ENCODE data around the gene COA1.
A peak's percentile ranks its signal among the peaks of the same experiment; 100 is the strongest.
"Not testable (repeated sequence)": the region's sequence is repeated elsewhere in the genome, so short reads cannot be mapped to it uniquely, and the experiment has no call there.

COA1 gene

GRCh38 chr7:43649755-43650274, 79.5 kb downstream of the COA1 start:
- no peak for DNase-seq

DNA sequence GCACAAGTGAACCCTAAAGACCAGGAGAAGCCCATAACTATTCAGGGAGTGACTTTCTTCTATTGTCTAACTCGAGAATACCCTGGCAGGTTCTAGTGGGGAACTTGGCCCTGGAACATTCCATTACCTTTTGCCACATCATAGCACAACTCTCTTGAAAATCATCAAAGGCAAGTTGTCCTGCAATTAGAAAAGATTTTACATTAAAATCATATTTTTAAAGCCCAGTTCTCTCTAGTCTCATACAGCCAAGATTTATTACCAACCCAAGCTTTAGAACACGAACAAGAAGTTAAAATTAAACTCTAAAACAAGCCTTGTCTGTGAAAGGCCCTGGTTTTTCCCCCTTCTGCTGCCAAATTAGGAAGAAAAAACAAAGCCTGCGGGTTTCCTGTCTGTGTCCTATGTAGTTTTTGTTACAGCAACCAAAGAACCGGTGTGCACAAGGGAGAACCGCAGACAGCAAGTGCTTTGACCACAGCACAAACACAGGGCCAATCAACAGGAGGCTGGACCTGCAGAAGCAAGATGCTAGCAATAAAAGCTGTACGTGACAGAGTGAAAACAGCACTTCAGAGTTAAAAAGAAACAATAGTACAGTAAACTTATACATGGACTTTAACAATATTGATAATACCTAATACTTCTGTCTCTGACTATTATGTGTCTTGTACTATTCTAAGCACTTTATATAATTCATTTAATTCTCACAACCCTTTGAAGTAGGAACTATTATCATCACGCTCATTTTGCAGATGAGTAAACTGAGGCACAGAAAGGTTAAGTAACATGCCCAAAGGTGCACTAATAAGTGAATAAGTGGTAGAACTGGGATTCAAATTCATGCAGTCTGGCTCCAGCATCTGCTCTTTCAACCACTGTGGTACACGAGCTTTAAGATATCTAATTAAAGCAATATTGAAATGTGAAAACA, 80.6 kb downstream of the COA1 start:
- DNase-seq = peak; percentile 65

DNA sequence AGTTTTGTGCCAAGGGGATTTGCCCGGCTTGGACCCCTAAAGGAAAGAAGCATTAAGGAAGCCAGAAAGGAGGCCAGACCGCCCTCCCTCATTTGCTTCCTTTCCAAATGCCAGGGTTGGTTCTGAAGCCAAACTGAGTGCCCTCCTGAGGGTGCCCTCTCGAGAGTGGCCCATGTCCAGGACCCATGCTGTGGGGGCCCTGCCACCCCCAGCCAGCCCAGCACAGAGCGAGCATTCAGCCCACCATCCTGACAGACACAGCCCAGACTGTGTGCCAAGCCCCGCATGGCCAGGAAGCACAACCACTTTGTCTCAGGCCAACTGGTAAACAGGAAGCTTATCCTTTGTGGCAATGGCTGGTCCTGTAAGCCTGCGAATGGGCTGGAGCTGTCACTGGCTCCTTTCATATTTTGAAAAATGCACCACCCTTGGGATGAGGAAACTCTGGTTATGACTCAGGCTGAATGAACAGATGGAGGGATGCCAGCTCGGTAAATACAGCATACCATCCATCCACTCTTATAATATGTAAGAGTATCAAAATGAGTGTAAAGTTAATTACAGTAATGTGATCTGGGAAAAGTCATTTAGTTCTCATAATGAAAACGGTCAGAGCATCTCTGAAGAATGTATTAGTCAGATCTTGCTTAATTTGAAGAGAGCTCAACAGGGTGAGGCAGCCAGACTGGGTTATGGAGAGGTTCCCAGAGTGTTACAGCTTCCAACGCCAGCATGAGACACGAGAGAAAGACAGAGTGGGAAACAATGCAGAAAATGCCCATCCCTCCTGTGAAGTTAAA, 81.5 kb downstream of the COA1 start:
- DNase-seq = peak; percentile 99

GRCh38 chr7:43647339-43647672, 82.0 kb downstream of the COA1 start:
- DNase-seq = peak; percentile 90

- DNase-seq = peak; percentile 31
Observed at GRCh38 chr7:43646603-43647338, 82.6 kb downstream of the COA1 start.

- DNase-seq = no peak
Observed at GRCh38 chr7:43645699-43646226, 83.6 kb downstream of the COA1 start.

DNA sequence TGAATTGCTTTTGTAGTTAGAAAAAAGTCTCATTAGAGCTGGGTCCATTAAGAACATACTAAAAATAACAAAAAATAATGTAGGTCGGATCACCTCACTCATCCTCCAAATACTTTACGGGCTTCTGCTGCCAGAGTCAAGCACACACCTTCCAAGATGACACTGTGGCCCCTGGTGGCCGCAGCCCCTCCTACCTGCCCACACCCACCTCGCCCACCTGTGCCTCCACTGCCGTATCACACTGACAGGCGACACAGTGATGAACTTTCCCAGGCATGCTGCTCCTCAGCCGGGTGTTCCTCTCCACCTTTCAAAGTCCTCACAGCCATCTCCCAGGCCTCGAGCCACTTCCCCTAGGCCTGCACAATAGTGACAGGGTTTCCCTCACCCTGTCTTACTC, 85.5 kb downstream of the COA1 start:
- no peak for DNase-seq

DNA sequence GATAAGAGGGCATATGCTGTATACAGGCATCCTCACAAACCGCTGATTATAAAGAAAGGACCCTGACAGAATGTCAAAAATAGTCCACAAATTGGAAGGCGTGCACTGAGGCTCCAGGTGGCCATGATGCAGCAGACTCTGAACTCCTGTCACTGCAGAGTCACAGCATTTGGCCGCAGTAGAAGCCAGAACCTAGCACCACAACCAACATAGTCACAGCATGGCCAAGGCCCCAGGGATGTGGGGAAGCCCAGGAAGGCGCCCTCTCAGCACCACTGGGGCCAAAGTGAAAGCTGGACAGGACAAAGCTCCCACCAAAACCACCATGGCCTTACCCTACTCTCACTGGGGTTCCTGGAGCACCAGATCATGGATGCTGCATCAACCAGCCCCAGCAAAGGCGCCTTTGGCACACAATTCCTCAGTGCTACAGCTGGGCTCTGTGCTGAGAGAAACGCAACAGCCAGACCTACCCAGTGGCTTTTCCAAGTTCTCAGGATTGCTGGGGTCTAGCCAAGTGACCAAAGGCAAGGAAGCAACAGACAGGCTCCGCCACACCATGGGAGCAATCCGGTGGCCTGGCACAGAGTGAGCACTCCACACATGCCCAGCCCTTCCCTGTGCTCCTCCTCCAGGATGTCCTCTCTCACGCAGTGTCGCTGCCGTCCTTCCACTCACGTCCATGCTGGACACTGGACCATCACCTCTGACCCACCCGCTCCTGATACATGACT, 86.3 kb downstream of the COA1 start:
- no peak for DNase-seq

- no peak for DNase-seq
Observed at GRCh38 chr7:43640679-43641078, 88.6 kb downstream of the COA1 start.

- peak; percentile 82 for DNase-seq
Observed at GRCh38 chr7:43639858-43640491, 89.3 kb downstream of the COA1 start.

DNA sequence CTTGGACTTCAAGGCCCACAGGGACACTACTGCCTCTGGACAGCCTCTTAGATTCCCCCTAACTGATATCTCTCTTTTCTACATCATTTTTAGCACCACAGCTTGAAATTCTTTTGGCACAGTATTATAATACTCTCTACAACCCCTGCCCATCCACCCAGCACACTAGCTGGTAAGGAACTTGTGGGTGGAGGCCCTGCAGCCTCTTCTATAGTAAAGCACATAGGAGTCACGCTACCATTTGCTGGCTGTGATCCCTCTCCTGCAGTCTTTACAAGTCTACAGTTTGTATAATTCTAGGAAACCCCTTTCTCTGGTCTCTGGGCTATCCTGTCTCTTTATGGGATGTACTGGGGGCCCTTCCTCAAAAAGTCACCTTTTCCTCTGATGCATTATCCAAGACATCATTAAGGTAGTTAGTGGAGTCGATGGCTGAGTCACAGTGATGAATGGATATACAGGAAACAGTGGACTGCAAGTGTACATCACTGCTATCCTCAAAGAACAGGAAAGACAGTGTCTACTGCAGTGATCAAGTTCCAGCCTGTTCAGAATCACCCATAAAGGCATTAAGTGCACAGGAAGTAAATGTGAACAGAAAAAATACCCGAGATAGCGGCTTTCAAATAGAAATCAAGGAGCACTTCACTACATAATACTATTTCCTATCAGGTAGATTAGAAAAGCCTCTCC, 92.1 kb downstream of the COA1 start:
- DNase-seq = peak; percentile 40

- peak; percentile 85 for DNase-seq
Observed at GRCh38 chr7:43636093-43636492, 93.2 kb downstream of the COA1 start.

DNA sequence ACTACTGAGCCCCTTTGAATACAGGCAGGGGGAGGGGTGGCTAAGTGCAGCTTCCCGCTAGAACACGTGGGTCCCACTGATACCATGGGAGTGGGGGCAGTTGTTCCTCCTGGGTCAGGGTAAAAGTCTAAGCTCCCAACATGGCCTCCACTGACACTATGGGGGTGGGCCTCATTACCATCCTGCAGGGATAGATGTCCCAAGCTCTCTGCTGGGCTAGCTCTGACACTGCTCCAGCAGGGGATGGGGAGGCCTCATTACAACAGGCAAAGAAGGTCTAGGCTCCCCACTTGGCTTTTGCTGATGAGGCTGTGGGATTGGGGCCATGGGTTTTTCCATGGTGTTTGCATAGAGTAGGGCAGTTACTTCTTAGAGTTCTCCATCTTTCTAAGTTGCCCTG, 94.9 kb downstream of the COA1 start:
- no peak for DNase-seq

GRCh38 chr7:43632746-43633145, 96.6 kb downstream of the COA1 start:
- DNase-seq = no peak

DNA sequence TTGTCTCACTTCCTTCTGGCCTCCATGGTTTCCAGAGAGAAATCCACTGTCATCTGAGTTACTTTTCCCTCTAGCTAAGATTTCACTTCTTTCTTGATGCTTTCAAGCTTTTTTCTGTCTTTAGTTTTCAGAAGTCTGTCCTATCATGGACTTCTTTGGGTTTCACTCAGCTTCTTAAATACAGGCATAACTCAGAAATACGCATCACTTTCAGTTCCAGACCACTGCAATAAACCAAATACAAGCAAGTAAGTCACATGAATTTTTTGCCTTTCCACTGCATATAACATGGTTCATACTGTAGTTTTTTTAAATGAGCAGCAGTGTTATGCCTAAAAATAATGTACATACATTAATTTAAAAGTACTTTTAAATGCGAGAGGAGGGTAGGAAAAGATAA, 97.8 kb downstream of the COA1 start:
- no peak for DNase-seq

DNA sequence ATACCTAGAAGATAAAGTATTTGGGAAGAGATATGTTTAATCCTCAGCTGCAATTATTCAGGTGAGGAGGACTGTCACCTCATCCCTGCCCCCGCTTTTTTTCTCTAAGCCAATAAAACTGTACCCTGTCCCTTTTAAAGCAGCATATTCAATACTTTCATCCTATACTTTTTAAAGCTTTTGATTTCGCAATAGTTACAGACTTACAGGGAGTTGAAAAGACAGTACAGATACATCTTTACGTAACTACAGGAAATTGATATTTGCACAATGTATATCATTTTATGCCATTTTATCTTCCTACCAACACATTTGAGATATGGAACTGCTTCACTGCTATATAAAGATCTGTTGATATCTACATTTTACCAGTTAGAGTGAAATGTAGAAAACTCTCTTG, 98.8 kb downstream of the COA1 start:
- no peak for DNase-seq

GRCh38 chr7:43629857-43630256, 99.5 kb downstream of the COA1 start:
- no peak for DNase-seq

DNA sequence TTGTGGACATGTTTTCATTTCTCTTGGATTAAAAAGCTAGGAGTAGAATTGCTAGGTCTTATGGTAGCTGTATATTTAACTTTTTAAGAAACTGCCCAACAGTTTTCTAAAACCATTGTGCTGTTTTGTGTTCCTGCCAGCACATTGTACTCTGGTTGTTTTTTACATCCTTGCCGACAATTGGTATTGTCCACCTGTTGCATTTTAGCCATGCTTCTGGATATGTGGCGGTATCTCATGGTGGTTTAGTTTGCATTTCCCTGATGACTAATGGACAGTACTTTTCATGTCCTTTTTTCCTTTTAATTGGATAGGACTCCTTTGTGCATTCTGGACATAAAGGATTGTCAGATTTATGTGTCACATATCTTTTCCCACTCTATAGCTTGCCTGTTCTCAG, 100.9 kb downstream of the COA1 start:
- DNase-seq = no peak

DNA sequence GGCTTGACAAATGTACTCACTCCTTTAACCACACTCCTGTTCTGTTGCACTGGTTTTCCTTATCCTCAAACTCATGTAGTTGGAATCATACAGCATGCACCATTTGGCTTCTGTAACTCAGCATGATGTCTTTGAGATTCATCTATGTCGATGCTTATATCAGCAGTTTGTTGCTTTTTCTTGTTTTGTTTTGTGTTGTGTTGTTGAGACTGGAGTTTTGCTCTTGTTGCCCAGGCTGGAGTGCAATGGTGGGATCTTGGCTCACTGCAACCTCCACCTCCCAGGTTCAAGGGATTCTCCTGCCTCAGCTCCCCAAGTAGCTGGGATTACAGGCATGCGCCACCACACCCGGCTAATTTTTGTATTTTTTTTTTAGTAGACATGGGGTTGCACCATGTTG, 101.5 kb downstream of the COA1 start:
- DNase-seq = not testable (repeated sequence)

DNA sequence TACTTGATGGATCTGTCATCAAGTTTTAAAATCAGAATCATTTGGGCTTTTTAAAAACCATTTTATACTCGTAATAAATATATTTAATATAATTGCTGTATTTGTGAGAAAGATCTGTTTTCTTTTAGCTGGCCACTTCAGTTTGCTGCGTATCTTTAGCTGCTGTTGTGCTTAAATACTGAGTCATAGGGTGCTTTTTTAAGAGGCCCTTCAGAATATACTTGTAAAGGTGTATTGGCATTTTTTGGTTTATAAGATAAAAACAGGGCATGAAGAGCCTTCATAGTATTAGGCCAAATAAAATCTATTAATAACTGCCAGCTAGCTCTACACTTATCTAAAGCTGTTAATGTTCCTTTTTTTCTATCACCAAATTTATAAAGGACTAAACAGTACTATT, 102.6 kb downstream of the COA1 start:
- no peak for DNase-seq

DNA sequence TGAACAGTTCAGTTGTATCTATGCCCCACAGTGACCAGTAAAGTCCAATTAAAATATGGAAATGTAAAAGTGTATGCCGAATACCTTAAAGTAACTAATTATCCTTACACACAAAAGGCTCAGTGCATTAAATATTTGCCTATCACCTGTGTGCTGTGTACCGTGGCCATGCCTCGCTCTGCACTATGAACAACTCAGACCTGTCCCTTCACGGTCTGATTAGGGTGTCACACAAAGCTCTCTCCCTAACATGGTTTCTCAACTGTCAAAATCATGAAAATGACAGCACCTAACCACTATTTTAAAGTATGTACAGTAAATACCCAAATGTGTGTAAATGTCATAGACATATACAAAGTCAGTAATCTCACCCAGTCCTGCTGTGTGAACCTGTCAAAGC, 103.3 kb downstream of the COA1 start:
- DNase-seq = no peak
